SK-N-MC (cell line): ENCODE data around the gene OTUD5.

ENCODE experiments used
- EZH2 ChIP-seq: fragments of 200-600 bp; sonication (generic); IDR thresholded peaks from one replicate; pipeline ENCODE4 v1.6.1; 2017; ENCODE audit warnings: antibody characterized with exemption
- POLR2AphosphoS5 ChIP-seq: IDR thresholded peaks from 2 replicates; pipeline ENCODE4 v1.6.1; 2012; ENCODE audit warnings: mild to moderate bottlenecking, low read depth, low read length, borderline replicate concordance

- TF ChIP-seq POLR2AphosphoS5 = no peak
- TF ChIP-seq EZH2 = no peak
These were observed 54.1 kb downstream of the OTUD5 start for GRCh38 chrX:48903290-48903689.
